ENCODE data around the gene PRELID2.

The PRELID2 gene

GRCh38 chr5:145858959-145859358 lies 23.8 kb upstream of the PRELID2 start:
- no peaks in the 10 kb centered on the region for H3K4me1 ChIP-seq (ENCODE audit: control insufficient read depth, insufficient read depth, low read length, poor library complexity, severe bottlenecking)
- no peaks in the 10 kb centered on the region for H3K27me3 ChIP-seq (replicated peaks; ENCODE audit: control insufficient read depth, insufficient read depth, low read length, poor library complexity, severe bottlenecking)
- H3K4me3 ChIP-seq (ENCODE audit: insufficient read depth, low read depth, low read length, poor library complexity, severe bottlenecking), result no peak overlapping the region
- H3K36me3 ChIP-seq (ENCODE audit: control insufficient read depth, insufficient read depth, low read length), result no peaks in the 10 kb centered on the region
- DNase-seq, result no peak
- no peaks in the 10 kb centered on the region for H3K9me3 ChIP-seq (ENCODE audit: control insufficient read depth, low read length)
- no peak overlapping the region for H3K27ac ChIP-seq (ENCODE audit: insufficient read depth, low read length, poor library complexity, severe bottlenecking)

GRCh38 chr5:145856285-145856818 lies 21.2 kb upstream of the PRELID2 start:
- no peaks in the 10 kb centered on the region for H3K27me3 ChIP-seq (replicated peaks; ENCODE audit: control insufficient read depth, insufficient read depth, low read length, poor library complexity, severe bottlenecking)
- no peaks in the 10 kb centered on the region for H3K9me3 ChIP-seq (ENCODE audit: control insufficient read depth, low read length)
- no peaks in the 10 kb centered on the region for H3K4me1 ChIP-seq (ENCODE audit: control insufficient read depth, insufficient read depth, low read length, poor library complexity, severe bottlenecking)
- no peak for DNase-seq
- H3K27ac ChIP-seq (ENCODE audit: insufficient read depth, low read length, poor library complexity, severe bottlenecking), result no peak overlapping the region
- H3K4me3 ChIP-seq (ENCODE audit: insufficient read depth, low read depth, low read length, poor library complexity, severe bottlenecking), result no peak overlapping the region
- H3K36me3 ChIP-seq (ENCODE audit: control insufficient read depth, insufficient read depth, low read length), result no peaks in the 10 kb centered on the region

GRCh38 chr5:145855763-145856267 lies 20.7 kb upstream of the PRELID2 start:
- no peaks in the 10 kb centered on the region for H3K36me3 ChIP-seq (ENCODE audit: control insufficient read depth, insufficient read depth, low read length)
- H3K27me3 ChIP-seq (replicated peaks; ENCODE audit: control insufficient read depth, insufficient read depth, low read length, poor library complexity, severe bottlenecking), result no peaks in the 10 kb centered on the region
- DNase-seq, result no peak
- no peak overlapping the region for H3K27ac ChIP-seq (ENCODE audit: insufficient read depth, low read length, poor library complexity, severe bottlenecking)
- no peak overlapping the region for H3K4me3 ChIP-seq (ENCODE audit: insufficient read depth, low read depth, low read length, poor library complexity, severe bottlenecking)
- no peaks in the 10 kb centered on the region for H3K9me3 ChIP-seq (ENCODE audit: control insufficient read depth, low read length)
- H3K4me1 ChIP-seq (ENCODE audit: control insufficient read depth, insufficient read depth, low read length, poor library complexity, severe bottlenecking), result no peaks in the 10 kb centered on the region

- H3K4me3 ChIP-seq (ENCODE audit: insufficient read depth, low read depth, low read length, poor library complexity, severe bottlenecking), result no peak overlapping the region
- no peaks in the 10 kb centered on the region for H3K9me3 ChIP-seq (ENCODE audit: control insufficient read depth, low read length)
- DNase-seq, result no peak
- no peaks in the 10 kb centered on the region for H3K27me3 ChIP-seq (replicated peaks; ENCODE audit: control insufficient read depth, insufficient read depth, low read length, poor library complexity, severe bottlenecking)
- no peaks in the 10 kb centered on the region for H3K4me1 ChIP-seq (ENCODE audit: control insufficient read depth, insufficient read depth, low read length, poor library complexity, severe bottlenecking)
- H3K36me3 ChIP-seq (ENCODE audit: control insufficient read depth, insufficient read depth, low read length), result no peaks in the 10 kb centered on the region
- no peak overlapping the region for H3K27ac ChIP-seq (ENCODE audit: insufficient read depth, low read length, poor library complexity, severe bottlenecking)
Observed at GRCh38 chr5:145854651-145855258, 19.6 kb upstream of the PRELID2 start.

GRCh38 chr5:145853781-145854376 lies 18.7 kb upstream of the PRELID2 start:
- no peaks in the 10 kb centered on the region for H3K9me3 ChIP-seq (ENCODE audit: control insufficient read depth, low read length)
- no peak overlapping the region for H3K27ac ChIP-seq (ENCODE audit: insufficient read depth, low read length, poor library complexity, severe bottlenecking)
- H3K4me3 ChIP-seq (ENCODE audit: insufficient read depth, low read depth, low read length, poor library complexity, severe bottlenecking), result no peak overlapping the region
- H3K4me1 ChIP-seq (ENCODE audit: control insufficient read depth, insufficient read depth, low read length, poor library complexity, severe bottlenecking), result no peaks in the 10 kb centered on the region
- no peaks in the 10 kb centered on the region for H3K36me3 ChIP-seq (ENCODE audit: control insufficient read depth, insufficient read depth, low read length)
- no peak for DNase-seq
- no peaks in the 10 kb centered on the region for H3K27me3 ChIP-seq (replicated peaks; ENCODE audit: control insufficient read depth, insufficient read depth, low read length, poor library complexity, severe bottlenecking)

GRCh38 chr5:145852990-145853389 lies 17.8 kb upstream of the PRELID2 start:
- H3K4me1 ChIP-seq (ENCODE audit: control insufficient read depth, insufficient read depth, low read length, poor library complexity, severe bottlenecking), result no peaks in the 10 kb centered on the region
- DNase-seq, result no peak
- no peaks in the 10 kb centered on the region for H3K27me3 ChIP-seq (replicated peaks; ENCODE audit: control insufficient read depth, insufficient read depth, low read length, poor library complexity, severe bottlenecking)
- no peak overlapping the region for H3K4me3 ChIP-seq (ENCODE audit: insufficient read depth, low read depth, low read length, poor library complexity, severe bottlenecking)
- H3K36me3 ChIP-seq (ENCODE audit: control insufficient read depth, insufficient read depth, low read length), result no peaks in the 10 kb centered on the region
- H3K27ac ChIP-seq (ENCODE audit: insufficient read depth, low read length, poor library complexity, severe bottlenecking), result no peak overlapping the region
- H3K9me3 ChIP-seq (ENCODE audit: control insufficient read depth, low read length), result no peaks in the 10 kb centered on the region

- Histone ChIP-seq H3K4me3 (ENCODE audit: insufficient read depth, low read depth, low read length, poor library complexity, severe bottlenecking) (no peak overlapping the region), H3K27ac (ENCODE audit: insufficient read depth, low read length, poor library complexity, severe bottlenecking) (no peak overlapping the region), H3K36me3 (ENCODE audit: control insufficient read depth, insufficient read depth, low read length) (no peaks in the 10 kb centered on the region), H3K27me3 (replicated peaks; ENCODE audit: control insufficient read depth, insufficient read depth, low read length, poor library complexity, severe bottlenecking) (no peaks in the 10 kb centered on the region), H3K9me3 (ENCODE audit: control insufficient read depth, low read length) (no peaks in the 10 kb centered on the region), H3K4me1 (ENCODE audit: control insufficient read depth, insufficient read depth, low read length, poor library complexity, severe bottlenecking) (no peaks in the 10 kb centered on the region)
- DNase-seq, result no peak
Observed at GRCh38 chr5:145848854-145849253, 13.7 kb upstream of the PRELID2 start.

- no peaks in the 10 kb centered on the region for H3K27me3 ChIP-seq (replicated peaks; ENCODE audit: control insufficient read depth, insufficient read depth, low read length, poor library complexity, severe bottlenecking)
- no peak overlapping the region for H3K27ac ChIP-seq (ENCODE audit: insufficient read depth, low read length, poor library complexity, severe bottlenecking)
Observed at GRCh38 chr5:145847499-145848497, 12.7 kb upstream of the PRELID2 start.

GRCh38 chr5:145846081-145846480 lies 10.9 kb upstream of the PRELID2 start:
- Histone ChIP-seq H3K4me3 (ENCODE audit: insufficient read depth, low read depth, low read length, poor library complexity, severe bottlenecking) (no peak overlapping the region), H3K36me3 (ENCODE audit: control insufficient read depth, insufficient read depth, low read length) (no peaks in the 10 kb centered on the region), H3K9me3 (ENCODE audit: control insufficient read depth, low read length) (no peaks in the 10 kb centered on the region), H3K27me3 (replicated peaks; ENCODE audit: control insufficient read depth, insufficient read depth, low read length, poor library complexity, severe bottlenecking) (no peaks in the 10 kb centered on the region), H3K4me1 (ENCODE audit: control insufficient read depth, insufficient read depth, low read length, poor library complexity, severe bottlenecking) (no peaks in the 10 kb centered on the region), H3K27ac (ENCODE audit: insufficient read depth, low read length, poor library complexity, severe bottlenecking) (no peak overlapping the region)
- no peak for DNase-seq

More at GRCh38 chr5:145847499-145848497, 12.7 kb upstream of the PRELID2 start:
- no peaks in the 10 kb centered on the region for H3K9me3 ChIP-seq (ENCODE audit: control insufficient read depth, low read length)
- DNase-seq, result no peak
- no peaks in the 10 kb centered on the region for H3K4me1 ChIP-seq (ENCODE audit: control insufficient read depth, insufficient read depth, low read length, poor library complexity, severe bottlenecking)
- no peak overlapping the region for H3K4me3 ChIP-seq (ENCODE audit: insufficient read depth, low read depth, low read length, poor library complexity, severe bottlenecking)
- H3K36me3 ChIP-seq (ENCODE audit: control insufficient read depth, insufficient read depth, low read length), result no peaks in the 10 kb centered on the region
